SK-N-SH (cell line): ENCODE results near the gene INPP5B. TPM values are rescaled to one million over a fixed set of nuclear protein-coding genes. Genes with fewer than 3 reads are reported as not detected.

Experiments used
- CTCF ChIA-PET: fragments of 300-600, 350-600 bp; formaldehyde crosslinking; extraction: SDS; loops from one replicate; lab custom pipeline; 2021; lab: Yijun Ruan, JAX
- POLR2A ChIA-PET: fragments of 350-600 bp; sonication (Branson Sonifier 250); formaldehyde crosslinking; extraction: SDS; loops from one replicate; lab custom pipeline; 2020; ENCODE audit warnings: antibody characterized with exemption, inconsistent platforms; lab: Yijun Ruan, JAX
- DNase-seq: peaks from one replicate; pipeline ENCODE4 v3.0.0; 2012
- H2AFZ ChIP-seq: fragments of 200-600 bp; sonication (generic); 2 replicates; pipeline ENCODE4 v1.8.1; 2016; ENCODE audit warnings: antibody characterized with exemption, mild to moderate bottlenecking, low read depth
- H3F3A ChIP-seq: fragments of 200-600 bp; sonication (generic); replicated peaks from 2 replicates; pipeline ENCODE3; 2016; ENCODE audit warnings: antibody characterized with exemption, mild to moderate bottlenecking; ENCODE audit not compliant: insufficient read depth
- H3K27ac ChIP-seq, 2 experiments: fragments of 200-500 bp in 1 of 2; fragments of 200-600 bp in 1 of 2; sonication (Bioruptor generic) in 1 of 2; sonication (generic), shearing (Covaris generic) in 1 of 2; 2 replicates each; pipeline versions ENCODE4 v1.5.1 to v1.6.1; 2014 to 2016; ENCODE audit warnings: low read depth in 2 of 2, inconsistent platforms in 1 of 2, low read length in 1 of 2, mild to moderate bottlenecking in 1 of 2, mixed read lengths in 1 of 2
- H3K27me3 ChIP-seq: fragments of 200-600 bp; sonication (generic), shearing (Covaris generic); 2 replicates; pipeline ENCODE4 v1.6.1; 2016; ENCODE audit warnings: mixed run types; ENCODE audit not compliant: insufficient read depth
- H3K36me3 ChIP-seq, 2 experiments: fragments of 200-500 bp in 1 of 2; fragments of 200-600 bp in 1 of 2; sonication (Bioruptor generic) in 1 of 2; sonication (generic) in 1 of 2; replicated peaks in 1 of 2; 2 replicates each; pipeline versions ENCODE3 to v1.5.1; 2014 to 2016; ENCODE audit warnings: low read length in 1 of 2, mild to moderate bottlenecking in 1 of 2; ENCODE audit not compliant: insufficient read depth in 2 of 2, control insufficient read depth in 1 of 2
- H3K4me1 ChIP-seq, 2 experiments: fragments of 200-500 bp in 1 of 2; fragments of 200-600 bp in 1 of 2; sonication (Bioruptor generic) in 1 of 2; sonication (generic), shearing (Covaris generic) in 1 of 2; 2 replicates each; pipeline versions ENCODE4 v1.5.1 to v1.6.1; 2014 to 2016; ENCODE audit warnings: low read depth in 1 of 2, low read length in 1 of 2, mixed run types in 1 of 2; ENCODE audit not compliant: insufficient read depth in 2 of 2, control insufficient read depth in 1 of 2
- H3K4me2 ChIP-seq: fragments of 200-600 bp; sonication (generic), shearing (Covaris generic); 2 replicates; pipeline ENCODE4 v1.6.1; 2017; ENCODE audit warnings: mixed run types
- H3K4me3 ChIP-seq, 2 experiments: fragments of 200-500 bp in 1 of 2; fragments of 200-600 bp in 1 of 2; sonication (Bioruptor generic) in 1 of 2; sonication (generic), shearing (Covaris generic) in 1 of 2; 2 replicates each; pipeline versions ENCODE4 v1.5.1 to v1.8.1; 2014 to 2016; ENCODE audit warnings: low read depth in 2 of 2, inconsistent platforms in 1 of 2, low read length in 1 of 2, mild to moderate bottlenecking in 1 of 2, mixed read lengths in 1 of 2, moderate library complexity in 1 of 2
- H3K79me2 ChIP-seq: fragments of 200-600 bp; sonication (generic); 2 replicates; pipeline ENCODE4 v1.8.1; 2017; ENCODE audit warnings: mild to moderate bottlenecking; ENCODE audit not compliant: insufficient read depth
- H3K9ac ChIP-seq: fragments of 200-600 bp; sonication (generic); 2 replicates; pipeline ENCODE4 v1.6.1; 2017; ENCODE audit warnings: mixed run types
- H3K9me2 ChIP-seq: fragments of 200-600 bp; sonication (generic); 2 replicates; pipeline ENCODE4 v1.6.1; 2017; ENCODE audit warnings: mixed run types
- H3K9me3 ChIP-seq: fragments of 200-600 bp; sonication (generic); 2 replicates; pipeline ENCODE4 v1.6.1; 2017; ENCODE audit warnings: mixed run types, mild to moderate bottlenecking, moderate library complexity
- H4K20me1 ChIP-seq: fragments of 200-600 bp; sonication (generic); 2 replicates; pipeline ENCODE4 v1.6.1; 2017; ENCODE audit warnings: mild to moderate bottlenecking, mixed run types; ENCODE audit not compliant: insufficient read depth
- CTCF ChIP-seq: fragments of 200-600 bp; sonication (generic); IDR thresholded peaks from 2 replicates; pipeline ENCODE4 v1.6.1; 2017; ENCODE audit warnings: antibody characterized with exemption, mild to moderate bottlenecking, moderate library complexity
- EP300 ChIP-seq, 2 experiments: IDR thresholded peaks; 2 replicates each; pipeline versions ENCODE4 v1.4.0 to v1.6.1; 2012; ENCODE audit warnings: borderline replicate concordance in 1 of 2, low read depth in 1 of 2, low read length in 1 of 2
- EZH2phosphoT487 ChIP-seq: fragments of 200-600 bp; sonication (generic); IDR thresholded peaks from 2 replicates; pipeline ENCODE4 v1.6.1; 2017; ENCODE audit warnings: low read depth, mixed run types, mild to moderate bottlenecking, antibody characterized with exemption, moderate library complexity, borderline replicate concordance
- FOXJ3 ChIP-seq: sonication (generic); formaldehyde crosslinking; IDR thresholded peaks from 2 replicates; pipeline ENCODE4 v1.5.1; 2020; ENCODE audit warnings: mild to moderate bottlenecking, missing genetic modification reagents
- GATA2 ChIP-seq: sonication (generic); formaldehyde crosslinking; IDR thresholded peaks from 2 replicates; pipeline ENCODE4 v1.5.0; 2020; ENCODE audit warnings: mild to moderate bottlenecking, missing genetic modification reagents
- IRF3 ChIP-seq: fragments of 150-350 bp; IDR thresholded peaks from 2 replicates; pipeline ENCODE4 v1.6.1; 2016; ENCODE audit warnings: mild to moderate bottlenecking, low read depth, low read length
- MAX ChIP-seq: IDR thresholded peaks from 2 replicates; pipeline ENCODE4 v1.4.0; 2012; ENCODE audit warnings: low read depth
- RAD21 ChIP-seq: IDR thresholded peaks from 2 replicates; pipeline ENCODE4 v1.6.1; 2012; ENCODE audit warnings: mild to moderate bottlenecking, low read length
- RCOR1 ChIP-seq: fragments of 150-350 bp; IDR thresholded peaks from 2 replicates; pipeline ENCODE4 v1.6.1; 2017; ENCODE audit warnings: antibody characterized with exemption, low read length
- RXRA ChIP-seq: IDR thresholded peaks from 2 replicates; pipeline ENCODE4 v1.4.0; 2012; ENCODE audit warnings: low read depth, mild to moderate bottlenecking, borderline replicate concordance
- SIN3A ChIP-seq: IDR thresholded peaks from 2 replicates; pipeline ENCODE4 v1.6.1; 2012; ENCODE audit warnings: low read depth, mild to moderate bottlenecking, low read length, moderate library complexity, borderline replicate concordance
- TCF12 ChIP-seq: IDR thresholded peaks from 2 replicates; pipeline ENCODE4 v1.4.0; 2012
- USF1 ChIP-seq: IDR thresholded peaks from 2 replicates; pipeline ENCODE4 v1.4.0; 2012; ENCODE audit warnings: low read depth, borderline replicate concordance
- YY1 ChIP-seq: IDR thresholded peaks from 2 replicates; pipeline ENCODE4 v1.4.0; 2012; ENCODE audit warnings: low read depth, mild to moderate bottlenecking
- ZBTB33 ChIP-seq: IDR thresholded peaks from 2 replicates; pipeline ENCODE4 v1.4.0; 2012; ENCODE audit warnings: low read depth, borderline replicate concordance
- WGBS: methylation state at CpG from one replicate; pipeline ENCODE4 v1.1.6; 2017; ENCODE audit warnings: low lambda C conversion rate; 5-methylcytosine and 5-hydroxymethylcytosine counted together
- polyA plus RNA-seq, 3 experiments: library from polyadenylated mRNA; depleted of rRNA; stranded (reverse); fragments of >200 nt; gene quantifications; 2 replicates each; pipeline ENCODE4 v1.2.3, GENCODE V29; 2012

Gene INPP5B
- polyA plus RNA-seq, 1 of the 3 experiments (the other 2 are of a cell fraction) = 10.5 TPM

GRCh38 chr1:37922767-37923550, 23.9 kb downstream of the INPP5B start:
- POLR2A ChIA-PET = no interaction called here

More at GRCh38 chr1:37922767-37923550, 23.9 kb downstream of the INPP5B start:
- WGBS = 82% methylated on average over 4 of the region's 4 CpGs
- no peaks in the 10 kb centered on the region; the same call in 1 of the 2 replicates for H4K20me1 ChIP-seq
- peaks cover 24% of the 10 kb centered on the region for H3K79me2 ChIP-seq
- CTCF ChIA-PET = interaction anchor here (1.1 kb wide), 2 partner anchors 27 to 53 kb away, joined by 3 read pairs; no protein-coding TSS in a partner anchor
- no peak overlapping the region for H3K4me3 ChIP-seq
- no peak for DNase-seq
- no peak overlapping the region for H3K9ac ChIP-seq
- no peak overlapping the region for H3K4me2 ChIP-seq
- no peaks in the 10 kb centered on the region for H3F3A ChIP-seq
- peaks cover 0 to 5% of the 10 kb centered on the region in 2 experiments; a peak in 1 of 4 replicates for H3K4me1 ChIP-seq
- H2AFZ ChIP-seq = no peak overlapping the region
- H3K9me3 ChIP-seq = no peaks in the 10 kb centered on the region
- H3K27ac ChIP-seq = no peak overlapping the region
- H3K36me3 ChIP-seq = peaks cover 7 to 8% of the 10 kb centered on the region in 2 experiments
- H3K9me2 ChIP-seq = no peaks in the 10 kb centered on the region
- no peaks in the 10 kb centered on the region for H3K27me3 ChIP-seq
- no peak for TF ChIP-seq USF1
- TF ChIP-seq EZH2phosphoT487 = no peak
- TF ChIP-seq GATA2 = no peak
- no peak for TF ChIP-seq TCF12
- no peak for TF ChIP-seq RCOR1
- TF ChIP-seq SIN3A = no peak
- no peak for TF ChIP-seq YY1
- TF ChIP-seq RXRA = no peak
- TF ChIP-seq RAD21 = no peak
- no peak for TF ChIP-seq IRF3
- no peak for TF ChIP-seq FOXJ3
- no peak for TF ChIP-seq ZBTB33
- no peak for TF ChIP-seq EP300 (IDR thresholded peaks at IDR 0.05; ENCODE audit: borderline replicate concordance in 1 of 2, low read depth in 1 of 2, low read length in 1 of 2)
- TF ChIP-seq CTCF = no peak
- TF ChIP-seq MAX = no peak
